SIG-M5 (cell line): Measurements from ENCODE around the gene FAM228A.
"Not testable (repeated sequence)": the region's sequence is repeated elsewhere in the genome, so short reads cannot be mapped to it uniquely, and the experiment has no call there.

ENCODE experiments used
- DNase-seq: peaks from one replicate; lab custom pipeline; 2025; lab: John Stamatoyannopoulos, UW

FAM228A gene

GRCh38 chr2:24174851-24175277 lies at the start of gene FAM228A:
FAM228A (plus strand) TSS chr2:24175053; CDS start chr2:24175481, 428 bp downstream.
- DNase-seq: no peak

- no peak for DNase-seq
Observed at GRCh38 chr2:24125956-24126355, 48.9 kb upstream of the FAM228A start.

GRCh38 chr2:24132543-24132942 lies 42.3 kb upstream of the FAM228A start:
- DNase-seq: no peak

GRCh38 chr2:24140305-24140704 lies 34.5 kb upstream of the FAM228A start:
- not testable (repeated sequence) for DNase-seq

GRCh38 chr2:24147364-24147763 lies 27.5 kb upstream of the FAM228A start:
- DNase-seq: no peak

- no peak for DNase-seq
Observed at GRCh38 chr2:24152413-24153197, 22.2 kb upstream of the FAM228A start.

- no peak for DNase-seq
Observed at GRCh38 chr2:24153478-24153877, 21.4 kb upstream of the FAM228A start.

- no peak for DNase-seq
Observed at GRCh38 chr2:24158131-24158530, 16.7 kb upstream of the FAM228A start.

GRCh38 chr2:24159708-24160107 lies 15.1 kb upstream of the FAM228A start:
- DNase-seq: no peak

- no peak for DNase-seq
Observed at GRCh38 chr2:24160761-24161160, 14.1 kb upstream of the FAM228A start.

GRCh38 chr2:24162494-24162893 lies 12.4 kb upstream of the FAM228A start:
- no peak for DNase-seq

- no peak for DNase-seq
Observed at GRCh38 chr2:24163186-24163585, 11.7 kb upstream of the FAM228A start.

- DNase-seq: no peak
Observed at GRCh38 chr2:24163601-24164000, 11.3 kb upstream of the FAM228A start.

GRCh38 chr2:24164416-24164973 lies 10.4 kb upstream of the FAM228A start:
- no peak for DNase-seq

- DNase-seq: no peak
Observed at GRCh38 chr2:24169023-24169422, 5.8 kb upstream of the FAM228A start.

- DNase-seq: no peak
Observed at GRCh38 chr2:24175631-24176187, 856 bp downstream of the FAM228A start.

GRCh38 chr2:24176326-24176725 lies 1.5 kb downstream of the FAM228A start:
- no peak for DNase-seq

GRCh38 chr2:24179683-24180082 lies 4.8 kb downstream of the FAM228A start:
- no peak for DNase-seq

- no peak for DNase-seq
Observed at GRCh38 chr2:24181849-24182248, 7.0 kb downstream of the FAM228A start.

- no peak for DNase-seq
Observed at GRCh38 chr2:24182507-24182906, 7.7 kb downstream of the FAM228A start.

GRCh38 chr2:24183366-24184069 lies 8.7 kb downstream of the FAM228A start:
- no peak for DNase-seq

- DNase-seq: no peak
Observed at GRCh38 chr2:24189551-24189950, 14.7 kb downstream of the FAM228A start.

- DNase-seq: no peak
Observed at GRCh38 chr2:24190503-24190902, 15.7 kb downstream of the FAM228A start.
